ENCODE measurements around the gene LFNG. TPM values are rescaled to one million over a fixed set of nuclear protein-coding genes. Genes with fewer than 3 reads are reported as not detected.

LFNG gene
- total RNA-seq, 2 experiments from 2014 or later = 115 to 121 TPM

DNA sequence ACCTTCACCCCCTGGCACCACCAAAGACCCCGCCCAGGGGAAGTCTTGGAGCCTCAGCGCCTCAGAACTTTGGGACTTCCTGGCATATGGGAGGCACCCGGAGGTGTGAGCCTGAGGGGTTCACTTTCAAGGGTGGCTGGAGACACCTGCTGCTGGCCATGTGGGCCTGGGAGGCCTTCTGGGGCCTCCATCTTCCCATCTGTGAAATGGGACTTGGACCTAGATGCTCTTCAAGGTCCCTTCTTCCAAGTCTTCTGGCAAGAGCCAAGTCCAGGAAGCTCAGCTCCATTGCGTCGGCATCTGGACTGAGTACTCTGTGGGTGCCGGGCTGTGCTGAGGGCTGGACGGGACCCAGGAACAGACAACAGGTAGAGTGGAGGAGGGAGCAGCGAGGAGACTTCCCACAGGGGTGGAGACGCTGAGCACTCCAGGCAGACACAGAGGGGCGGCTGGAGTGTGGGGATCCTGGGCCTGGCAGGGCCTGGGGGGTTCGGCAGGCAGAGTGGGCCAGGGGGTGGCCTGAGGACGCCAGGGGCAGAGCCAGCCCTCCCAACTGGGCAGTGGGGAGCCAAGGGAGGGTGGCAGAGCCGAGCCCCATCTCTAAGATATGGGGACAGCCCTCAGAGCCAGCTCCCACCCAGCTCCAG lies 9.3 kb upstream of the LFNG start:
- H3K27ac Mint-ChIP-seq = peak overlapping the region; percentile 94
- ATAC-seq (ENCODE audit: low read depth) (no peak), DNase-seq (no peak)
- H3K4me3 Mint-ChIP-seq = peak overlapping the region; percentile 77
- H3K36me3 Mint-ChIP-seq = no peaks in the 10 kb centered on the region
- POLR2A ChIA-PET = interaction anchor here (1.1 to 6.4 kb wide), 6 partner anchors 12 to 135 kb away, joined by 4 to 207 read pairs (median 7); partner anchors contain the start of genes BRAT1 and LFNG
- no peaks in the 10 kb centered on the region for H3K9me3 Mint-ChIP-seq
- no peaks in the 10 kb centered on the region for H3K27me3 Mint-ChIP-seq
- H3K4me1 Mint-ChIP-seq = peaks cover 37% of the 10 kb centered on the region

- Mint-ChIP-seq H3K27me3 (no peaks in the 10 kb centered on the region), H3K36me3 (no peaks in the 10 kb centered on the region), H3K27ac (peak overlapping the region; percentile 94), H3K4me3 (peak overlapping the region; percentile 77), H3K4me1 (peaks cover 37% of the 10 kb centered on the region), H3K9me3 (no peaks in the 10 kb centered on the region)
- POLR2A ChIA-PET = interaction anchor here (0.6 to 6.4 kb wide), 9 partner anchors 13 to 1004 kb away, joined by 3 to 207 read pairs (median 6); partner anchors contain the start of genes BRAT1, LFNG and TTYH3
- DNase-seq = peak; percentile 71
- peak; percentile 35 for ATAC-seq (ENCODE audit: low read depth)
Observed at GRCh38 chr7:2510909-2511768, 8.4 kb upstream of the LFNG start.

GRCh38 chr7:2511769-2512168 lies 7.8 kb upstream of the LFNG start:
- DNase-seq (no peak), ATAC-seq (ENCODE audit: low read depth) (no peak)
- H3K36me3 Mint-ChIP-seq = no peaks in the 10 kb centered on the region
- POLR2A ChIA-PET = interaction anchor here (1.0 to 6.4 kb wide), 7 partner anchors 13 to 133 kb away, joined by 3 to 207 read pairs (median 6); partner anchors contain the start of genes BRAT1, LFNG and TTYH3
- peaks cover 37% of the 10 kb centered on the region for H3K4me1 Mint-ChIP-seq
- H3K27me3 Mint-ChIP-seq = no peaks in the 10 kb centered on the region
- H3K27ac Mint-ChIP-seq = peak overlapping the region; percentile 94
- no peaks in the 10 kb centered on the region for H3K9me3 Mint-ChIP-seq
- peak overlapping the region; percentile 77 for H3K4me3 Mint-ChIP-seq

DNA sequence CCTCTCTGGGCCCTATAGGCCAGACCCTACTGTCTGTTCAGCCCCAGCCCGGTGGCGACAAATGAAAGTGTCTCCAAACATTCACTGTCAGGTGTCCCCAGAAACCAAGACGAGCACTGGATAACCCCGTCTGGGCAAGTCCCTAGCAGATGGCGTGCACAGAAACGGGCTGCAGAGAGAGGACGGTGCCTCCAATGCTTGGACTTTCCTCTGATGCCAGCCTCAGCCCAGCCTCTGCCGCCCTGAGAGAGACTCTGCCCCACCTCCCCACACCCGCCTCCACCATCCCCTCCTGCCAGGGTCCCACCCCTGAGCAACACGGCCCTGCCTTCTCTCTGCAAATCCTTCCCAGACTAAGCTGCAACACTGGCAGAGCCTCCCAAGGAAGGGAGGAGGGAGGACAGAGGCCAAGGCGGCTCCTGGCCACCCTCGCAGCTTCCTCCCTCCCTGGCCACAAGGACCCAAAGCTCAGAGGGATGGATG lies 7.4 kb upstream of the LFNG start:
- no peak for ATAC-seq (ENCODE audit: low read depth)
- Mint-ChIP-seq H3K27me3 (no peaks in the 10 kb centered on the region), H3K4me3 (peak overlapping the region; percentile 77), H3K36me3 (no peaks in the 10 kb centered on the region), H3K4me1 (peaks cover 37% of the 10 kb centered on the region), H3K27ac (peak overlapping the region; percentile 94), H3K9me3 (no peaks in the 10 kb centered on the region)
- POLR2A ChIA-PET = interaction anchor here (1.5 to 6.4 kb wide), 3 partner anchors 12 to 133 kb away, joined by 4 to 207 read pairs (median 9); partner anchors contain the start of genes LFNG and TTYH3
- DNase-seq = no peak

GRCh38 chr7:2512713-2513112 lies 6.9 kb upstream of the LFNG start:
- no peak for ATAC-seq (ENCODE audit: low read depth)
- no peaks in the 10 kb centered on the region for H3K36me3 Mint-ChIP-seq
- peaks cover 38% of the 10 kb centered on the region for H3K4me1 Mint-ChIP-seq
- POLR2A ChIA-PET = interaction anchor here (1.5 to 6.4 kb wide), 2 partner anchors 12 to 119 kb away, joined by 4 to 207 read pairs; partner anchors contain the start of genes LFNG and TTYH3
- H3K27ac Mint-ChIP-seq = peak overlapping the region; percentile 94
- H3K9me3 Mint-ChIP-seq = no peaks in the 10 kb centered on the region
- no peaks in the 10 kb centered on the region for H3K27me3 Mint-ChIP-seq
- no peak for DNase-seq
- peak overlapping the region; percentile 14 for H3K4me3 Mint-ChIP-seq

DNA sequence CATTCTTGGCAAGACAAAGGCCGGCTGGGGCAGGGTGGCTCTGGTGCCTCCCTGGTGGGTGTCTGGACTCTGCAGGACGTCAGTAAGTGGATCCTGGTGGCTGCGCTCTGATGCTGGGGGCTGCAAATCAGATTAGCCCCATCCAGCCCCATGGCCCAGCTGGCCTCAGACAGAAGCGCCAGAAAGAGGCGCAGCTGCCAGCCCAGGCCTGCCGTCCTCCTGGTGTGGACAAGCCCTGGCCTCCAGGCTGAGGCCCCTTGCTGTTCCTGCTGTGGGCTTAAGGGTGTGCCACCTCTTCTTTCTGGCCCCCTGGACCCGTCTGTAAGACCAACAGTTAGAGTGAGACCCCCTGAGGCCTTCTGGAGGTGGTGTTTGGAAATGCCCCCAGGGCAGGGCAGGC lies 5.9 kb upstream of the LFNG start:
- H3K27ac Mint-ChIP-seq = no peak overlapping the region
- H3K9me3 Mint-ChIP-seq = no peaks in the 10 kb centered on the region
- no peak for DNase-seq
- H3K36me3 Mint-ChIP-seq = no peaks in the 10 kb centered on the region
- POLR2A ChIA-PET = no interaction called here
- no peaks in the 10 kb centered on the region for H3K27me3 Mint-ChIP-seq
- no peak overlapping the region for H3K4me3 Mint-ChIP-seq
- H3K4me1 Mint-ChIP-seq = peaks cover 39% of the 10 kb centered on the region
- no peak for ATAC-seq (ENCODE audit: low read depth)

DNA sequence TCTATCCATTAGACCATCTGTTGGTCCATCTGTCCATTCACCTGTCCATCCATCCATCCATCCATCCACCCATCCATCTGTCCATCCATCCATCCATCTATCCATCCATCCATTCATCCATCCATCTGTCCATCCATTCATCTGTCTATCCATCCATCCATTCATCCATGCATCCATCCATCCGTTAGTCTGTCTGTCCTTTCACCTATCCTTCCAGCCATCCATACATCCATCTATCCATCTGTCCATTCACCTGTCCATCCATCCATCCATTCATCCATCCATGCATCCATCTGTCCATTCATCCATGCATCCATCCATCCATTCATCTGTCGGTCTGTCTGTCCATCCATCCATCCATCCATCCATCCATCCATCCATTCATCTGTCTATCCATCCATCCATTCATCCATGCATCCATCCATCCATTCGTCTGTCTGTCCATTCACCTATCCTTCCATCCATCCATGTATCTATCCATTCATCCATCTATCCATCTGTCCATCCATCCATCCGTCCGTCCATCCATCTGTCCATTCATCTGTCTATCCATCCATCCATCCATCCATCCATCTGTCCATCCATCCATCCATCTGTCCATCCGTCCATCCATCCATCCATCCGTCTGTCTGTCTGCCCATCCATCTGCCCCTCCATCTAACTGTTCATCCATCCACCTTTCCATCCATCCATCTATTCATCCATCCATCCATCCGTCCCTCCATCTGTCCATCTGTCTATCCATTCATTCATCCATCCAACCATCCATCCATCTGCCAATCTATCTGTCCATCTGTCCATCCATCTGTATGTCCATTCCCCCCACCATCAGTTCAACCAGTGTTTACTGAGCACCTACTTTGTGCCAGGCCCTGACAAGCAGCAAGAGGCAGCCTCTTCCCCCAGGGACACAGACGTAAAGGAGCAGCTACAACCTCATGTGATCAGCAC lies 4.8 kb upstream of the LFNG start:
- H3K27ac Mint-ChIP-seq = no peak overlapping the region
- ATAC-seq (ENCODE audit: low read depth) (no peak), DNase-seq (no peak)
- peaks cover 31% of the 10 kb centered on the region for H3K4me1 Mint-ChIP-seq
- H3K27me3 Mint-ChIP-seq = no peaks in the 10 kb centered on the region
- no peaks in the 10 kb centered on the region for H3K36me3 Mint-ChIP-seq
- H3K4me3 Mint-ChIP-seq = no peak overlapping the region
- POLR2A ChIA-PET = no interaction called here
- H3K9me3 Mint-ChIP-seq = no peaks in the 10 kb centered on the region

- Mint-ChIP-seq H3K9me3 (no peaks in the 10 kb centered on the region), H3K27ac (no peak overlapping the region), H3K4me1 (peaks cover 27% of the 10 kb centered on the region), H3K27me3 (no peaks in the 10 kb centered on the region), H3K4me3 (no peak overlapping the region), H3K36me3 (peaks cover 2% of the 10 kb centered on the region)
- DNase-seq = no peak
- POLR2A ChIA-PET = no interaction called here
- ATAC-seq (ENCODE audit: low read depth) = no peak
Observed at GRCh38 chr7:2515424-2516193, 4.0 kb upstream of the LFNG start.

DNA sequence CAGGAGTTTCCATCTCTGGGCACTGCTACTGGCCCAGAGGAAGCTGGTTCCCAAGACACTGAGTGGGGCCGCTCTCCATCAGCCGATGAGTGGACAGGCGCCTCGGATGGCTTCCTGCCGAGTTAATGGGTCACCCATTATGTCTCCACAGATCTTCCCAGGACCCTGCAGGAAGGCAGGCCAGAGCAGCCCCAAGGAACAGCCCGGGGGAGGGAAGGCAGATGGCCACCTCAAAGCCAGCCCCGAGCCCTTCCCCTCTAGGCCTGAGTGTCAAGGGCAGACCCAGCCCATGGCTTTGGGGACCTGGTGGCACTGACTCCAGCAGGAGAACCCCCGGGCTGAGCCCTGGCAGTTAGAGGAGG lies 3.4 kb upstream of the LFNG start:
- Mint-ChIP-seq H3K9me3 (no peaks in the 10 kb centered on the region), H3K27me3 (no peaks in the 10 kb centered on the region), H3K36me3 (peaks cover 4% of the 10 kb centered on the region), H3K27ac (no peak overlapping the region), H3K4me1 (peaks cover 24% of the 10 kb centered on the region), H3K4me3 (no peak overlapping the region)
- DNase-seq (no peak), ATAC-seq (ENCODE audit: low read depth) (no peak)
- POLR2A ChIA-PET = no interaction called here

DNA sequence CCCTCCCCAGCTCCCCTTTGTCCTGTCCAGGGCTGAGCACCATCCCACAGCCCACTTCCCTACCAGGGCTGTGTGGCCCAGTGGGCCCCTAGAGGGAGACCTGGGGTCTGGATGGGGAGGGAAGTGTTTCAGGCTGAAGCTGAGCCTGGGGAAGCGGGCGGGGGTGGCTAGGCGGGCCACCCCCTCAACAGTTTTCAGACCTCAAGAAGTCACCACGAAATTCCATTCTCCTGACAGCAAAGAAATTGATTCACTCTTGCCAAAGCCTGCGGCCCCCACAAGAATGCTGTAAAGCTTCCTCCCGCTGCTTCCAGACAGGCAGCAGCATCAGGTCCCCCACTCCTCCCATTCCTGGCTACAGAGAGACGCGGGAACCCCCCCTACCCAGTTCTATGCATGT lies 2.5 kb upstream of the LFNG start:
- H3K27ac Mint-ChIP-seq = no peak overlapping the region
- H3K9me3 Mint-ChIP-seq = no peaks in the 10 kb centered on the region
- POLR2A ChIA-PET = interaction anchor here (1.1 to 1.2 kb wide), 2 partner anchors 8 to 11 kb away, joined by 3 to 4 read pairs; no protein-coding TSS in a partner anchor
- H3K36me3 Mint-ChIP-seq = peaks cover 10% of the 10 kb centered on the region
- H3K4me3 Mint-ChIP-seq = no peak overlapping the region
- DNase-seq (no peak), ATAC-seq (ENCODE audit: low read depth) (no peak)
- peaks cover 23% of the 10 kb centered on the region for H3K4me1 Mint-ChIP-seq
- H3K27me3 Mint-ChIP-seq = no peaks in the 10 kb centered on the region

DNA sequence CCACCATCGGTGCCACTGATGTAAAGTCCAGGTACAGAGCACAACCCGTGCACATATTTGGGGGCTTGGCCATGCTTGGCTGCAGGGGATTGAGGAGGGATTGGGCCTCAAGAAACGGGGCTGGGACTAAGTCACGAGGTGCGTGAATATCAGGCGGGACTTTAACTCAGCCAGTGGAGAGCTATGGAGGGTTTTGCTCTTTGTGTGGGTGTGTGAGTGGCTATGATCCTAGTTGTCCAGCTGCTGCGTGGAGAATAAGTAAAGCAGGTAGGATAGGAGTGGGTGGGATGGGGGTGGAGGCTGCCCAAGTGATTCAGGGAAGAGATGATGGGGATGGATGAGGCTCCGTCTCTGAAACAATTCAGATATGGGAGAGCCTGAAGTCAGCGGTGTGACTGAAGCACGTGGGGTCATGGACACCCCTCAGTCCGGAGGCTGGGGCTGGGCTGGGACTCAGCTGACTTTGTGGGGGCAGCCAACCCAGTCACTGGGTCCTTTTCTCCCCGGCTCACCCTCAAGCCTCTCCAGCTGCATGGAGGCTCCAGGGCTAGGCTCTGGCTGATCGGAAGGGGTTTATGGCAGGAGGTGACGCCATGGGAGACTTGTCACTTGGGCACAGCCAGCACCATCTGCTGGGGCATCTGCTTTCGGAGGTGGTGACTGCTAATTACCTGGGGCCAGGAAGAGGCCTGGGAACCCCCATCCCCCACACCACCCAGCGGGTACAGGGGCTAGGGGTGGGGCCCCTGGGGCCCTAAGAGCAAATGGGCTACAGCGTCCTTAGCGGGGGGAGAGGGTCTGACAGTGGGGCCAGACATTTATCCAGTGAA lies 1.7 kb upstream of the LFNG start:
- Mint-ChIP-seq H3K36me3 (peaks cover 16% of the 10 kb centered on the region), H3K27ac (peak overlapping the region; percentile 30), H3K4me3 (peak overlapping the region; percentile 54), H3K27me3 (no peaks in the 10 kb centered on the region), H3K9me3 (no peaks in the 10 kb centered on the region), H3K4me1 (peaks cover 16% of the 10 kb centered on the region)
- DNase-seq (no peak), ATAC-seq (ENCODE audit: low read depth) (no peak)
- POLR2A ChIA-PET = interaction anchor here (1.1 to 12.9 kb wide), 3 partner anchors 8 to 10 kb away, joined by 3 to 207 read pairs (median 4); no protein-coding TSS in a partner anchor
